Frontal cortex (tissue), 1 donor: ENCODE data around the gene UBTD2. TPM values are rescaled to one million over a fixed set of nuclear protein-coding genes. Genes with fewer than 3 reads are reported as not detected.

Experiments
- small RNA-seq: library from RNA; depleted of rRNA; stranded (forward); fragments of <200 nt; gene quantifications from one replicate; pipeline ENCODE3, GENCODE V24; 2014
- total RNA-seq: library from RNA; depleted of rRNA; stranded (reverse); fragments of >200 nt; gene quantifications from one replicate; pipeline ENCODE4 v1.2.3, GENCODE V29; 2014

The UBTD2 gene
- total RNA-seq, 1 donor from 2014 or later: 67.3 TPM

Small RNA genes lying within 50 kb of the gene (small RNA-seq; reads per million reads assigned to genes)
- gene RF00191: not detected

Other genes starting within 250 kb of the UBTD2 start
- 4.5 TPM for gene STK10, start 95.5 kb downstream of the UBTD2 start, total RNA-seq
- gene EFCAB9, start 89.6 kb downstream of the UBTD2 start, total RNA-seq: not detected
- gene SH3PXD2B, start 170.8 kb upstream of the UBTD2 start, total RNA-seq: 13.0 TPM